22Rv1 (cell line): ENCODE measurements around the gene ZNF32.

Experiments used
- ZFX ChIP-seq: fragments of 450-650 bp; IDR thresholded peaks from 2 replicates; pipeline ENCODE4 v1.6.1; 2017; ENCODE audit warnings: antibody characterized with exemption, borderline replicate concordance
- TF ChIP-seq, protein P1 (sequence below): fragments of 450-650 bp; IDR thresholded peaks from 2 replicates; pipeline ENCODE4 v1.5.1; 2017; ENCODE audit warnings: mild to moderate bottlenecking

DNA sequence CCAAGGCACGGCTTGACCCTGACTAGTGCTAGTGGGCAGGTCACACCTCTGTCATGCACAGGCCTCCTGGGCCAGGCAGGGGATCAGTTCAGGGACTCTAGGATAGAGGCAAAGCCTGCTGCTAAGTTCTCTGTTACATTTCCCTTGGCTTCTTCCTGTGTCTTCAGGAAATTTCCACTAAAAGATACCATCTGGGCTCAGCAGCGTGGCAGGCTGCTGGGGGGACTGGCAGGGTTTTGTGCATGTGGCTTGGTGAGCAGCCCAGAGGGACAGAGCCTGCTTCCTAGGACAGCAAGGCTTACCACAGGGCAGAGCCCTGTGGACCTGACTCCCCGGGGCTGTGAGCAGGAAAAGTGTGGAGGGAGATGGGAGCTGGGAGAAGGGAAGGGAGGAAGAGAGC lies 20.7 kb upstream of the ZNF32 start:
- TF ChIP-seq, protein P1, sequence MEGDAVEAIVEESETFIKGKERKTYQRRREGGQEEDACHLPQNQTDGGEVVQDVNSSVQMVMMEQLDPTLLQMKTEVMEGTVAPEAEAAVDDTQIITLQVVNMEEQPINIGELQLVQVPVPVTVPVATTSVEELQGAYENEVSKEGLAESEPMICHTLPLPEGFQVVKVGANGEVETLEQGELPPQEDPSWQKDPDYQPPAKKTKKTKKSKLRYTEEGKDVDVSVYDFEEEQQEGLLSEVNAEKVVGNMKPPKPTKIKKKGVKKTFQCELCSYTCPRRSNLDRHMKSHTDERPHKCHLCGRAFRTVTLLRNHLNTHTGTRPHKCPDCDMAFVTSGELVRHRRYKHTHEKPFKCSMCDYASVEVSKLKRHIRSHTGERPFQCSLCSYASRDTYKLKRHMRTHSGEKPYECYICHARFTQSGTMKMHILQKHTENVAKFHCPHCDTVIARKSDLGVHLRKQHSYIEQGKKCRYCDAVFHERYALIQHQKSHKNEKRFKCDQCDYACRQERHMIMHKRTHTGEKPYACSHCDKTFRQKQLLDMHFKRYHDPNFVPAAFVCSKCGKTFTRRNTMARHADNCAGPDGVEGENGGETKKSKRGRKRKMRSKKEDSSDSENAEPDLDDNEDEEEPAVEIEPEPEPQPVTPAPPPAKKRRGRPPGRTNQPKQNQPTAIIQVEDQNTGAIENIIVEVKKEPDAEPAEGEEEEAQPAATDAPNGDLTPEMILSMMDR: no peak
- no peak for TF ChIP-seq ZFX
